ENCODE measurements around the gene ODF2. TPM values are rescaled to one million over a fixed set of nuclear protein-coding genes. Genes with fewer than 3 reads are reported as not detected.

The ODF2 gene
- total RNA-seq, 1 donor from 2014 or later = 40.7 TPM

GRCh38 chr9:128481561-128481960 lies 25.8 kb downstream of the ODF2 start:
- Mint-ChIP-seq H3K4me1 (ENCODE audit: low read depth, unreplicated experiment) (no peaks in the 10 kb centered on the region), H3K36me3 (ENCODE audit: unreplicated experiment) (peaks cover 4% of the 10 kb centered on the region), H3K9me3 (ENCODE audit: unreplicated experiment) (no peaks in the 10 kb centered on the region), H3K4me3 (ENCODE audit: unreplicated experiment) (no peak overlapping the region), H3K27ac (ENCODE audit: unreplicated experiment) (no peak overlapping the region), H3K27me3 (ENCODE audit: unreplicated experiment) (peaks cover 2% of the 10 kb centered on the region)
- DNase-seq = no peak
- TF ChIP-seq, protein P1, sequence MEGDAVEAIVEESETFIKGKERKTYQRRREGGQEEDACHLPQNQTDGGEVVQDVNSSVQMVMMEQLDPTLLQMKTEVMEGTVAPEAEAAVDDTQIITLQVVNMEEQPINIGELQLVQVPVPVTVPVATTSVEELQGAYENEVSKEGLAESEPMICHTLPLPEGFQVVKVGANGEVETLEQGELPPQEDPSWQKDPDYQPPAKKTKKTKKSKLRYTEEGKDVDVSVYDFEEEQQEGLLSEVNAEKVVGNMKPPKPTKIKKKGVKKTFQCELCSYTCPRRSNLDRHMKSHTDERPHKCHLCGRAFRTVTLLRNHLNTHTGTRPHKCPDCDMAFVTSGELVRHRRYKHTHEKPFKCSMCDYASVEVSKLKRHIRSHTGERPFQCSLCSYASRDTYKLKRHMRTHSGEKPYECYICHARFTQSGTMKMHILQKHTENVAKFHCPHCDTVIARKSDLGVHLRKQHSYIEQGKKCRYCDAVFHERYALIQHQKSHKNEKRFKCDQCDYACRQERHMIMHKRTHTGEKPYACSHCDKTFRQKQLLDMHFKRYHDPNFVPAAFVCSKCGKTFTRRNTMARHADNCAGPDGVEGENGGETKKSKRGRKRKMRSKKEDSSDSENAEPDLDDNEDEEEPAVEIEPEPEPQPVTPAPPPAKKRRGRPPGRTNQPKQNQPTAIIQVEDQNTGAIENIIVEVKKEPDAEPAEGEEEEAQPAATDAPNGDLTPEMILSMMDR (IDR thresholded peaks at IDR 0.05; ENCODE audit: partially characterized antibody, unreplicated experiment) = no peak

- TF ChIP-seq, protein P1 (IDR thresholded peaks at IDR 0.05; ENCODE audit: partially characterized antibody, unreplicated experiment) = no peak
- H3K36me3 Mint-ChIP-seq (ENCODE audit: unreplicated experiment) = peaks cover 7% of the 10 kb centered on the region
- DNase-seq = no peak
- H3K4me3 Mint-ChIP-seq (ENCODE audit: unreplicated experiment) = no peak overlapping the region
- peaks cover 2% of the 10 kb centered on the region for H3K27me3 Mint-ChIP-seq (ENCODE audit: unreplicated experiment)
- no peaks in the 10 kb centered on the region for H3K9me3 Mint-ChIP-seq (ENCODE audit: unreplicated experiment)
- H3K27ac Mint-ChIP-seq (ENCODE audit: unreplicated experiment) = no peak overlapping the region
- H3K4me1 Mint-ChIP-seq (ENCODE audit: low read depth, unreplicated experiment) = no peaks in the 10 kb centered on the region
Measured at GRCh38 chr9:128482186-128482585, 26.4 kb downstream of the ODF2 start.

DNA sequence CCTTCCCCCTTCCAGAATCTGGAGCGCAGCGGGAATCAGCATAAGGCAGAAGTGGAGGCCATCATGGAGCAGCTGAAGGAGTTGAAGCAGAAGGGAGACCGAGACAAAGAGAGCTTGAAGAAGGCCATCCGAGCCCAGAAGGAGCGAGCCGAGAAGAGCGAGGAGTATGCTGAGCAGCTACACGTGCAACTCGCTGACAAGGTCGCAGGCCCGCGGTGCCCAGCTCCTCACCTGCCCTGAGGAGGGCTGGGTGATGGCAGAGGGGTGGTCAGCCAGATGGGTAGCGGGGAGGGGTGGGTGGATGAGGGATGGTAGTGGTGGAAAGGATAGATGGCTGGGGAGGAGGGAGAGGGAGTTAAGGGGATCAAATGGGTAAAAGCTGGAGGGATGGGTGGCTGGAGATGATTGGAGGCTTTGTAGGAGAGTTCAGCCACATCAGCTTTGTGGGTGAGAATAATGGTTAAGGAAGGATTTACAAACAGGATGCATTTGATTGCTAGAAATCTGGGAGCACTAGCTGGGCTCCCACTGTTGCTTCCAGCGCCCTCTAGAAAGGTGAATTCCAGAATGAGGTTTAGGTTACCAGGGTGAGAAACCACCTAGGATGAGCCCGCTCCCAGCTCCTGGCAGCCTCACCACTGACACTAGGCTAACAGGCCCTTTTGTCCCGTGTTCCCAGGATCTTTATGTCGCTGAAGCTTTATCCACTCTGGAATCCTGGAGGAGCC lies 29.0 kb downstream of the ODF2 start:
- Mint-ChIP-seq H3K36me3 (ENCODE audit: unreplicated experiment) (peaks cover 9% of the 10 kb centered on the region), H3K27me3 (ENCODE audit: unreplicated experiment) (peaks cover 2% of the 10 kb centered on the region), H3K4me1 (ENCODE audit: low read depth, unreplicated experiment) (no peaks in the 10 kb centered on the region), H3K4me3 (ENCODE audit: unreplicated experiment) (no peak overlapping the region), H3K27ac (ENCODE audit: unreplicated experiment) (no peak overlapping the region), H3K9me3 (ENCODE audit: unreplicated experiment) (peaks cover 4% of the 10 kb centered on the region)
- TF ChIP-seq, protein P1 (IDR thresholded peaks at IDR 0.05; ENCODE audit: partially characterized antibody, unreplicated experiment) = no peak
- DNase-seq = no peak

GRCh38 chr9:128485414-128485855 lies 29.6 kb downstream of the ODF2 start:
- no peak overlapping the region for H3K27ac Mint-ChIP-seq (ENCODE audit: unreplicated experiment)
- TF ChIP-seq, protein P1 (IDR thresholded peaks at IDR 0.05; ENCODE audit: partially characterized antibody, unreplicated experiment) = no peak
- peaks cover 4% of the 10 kb centered on the region for H3K9me3 Mint-ChIP-seq (ENCODE audit: unreplicated experiment)
- H3K27me3 Mint-ChIP-seq (ENCODE audit: unreplicated experiment) = peaks cover 2% of the 10 kb centered on the region
- DNase-seq = no peak
- H3K36me3 Mint-ChIP-seq (ENCODE audit: unreplicated experiment) = peaks cover 9% of the 10 kb centered on the region
- H3K4me1 Mint-ChIP-seq (ENCODE audit: low read depth, unreplicated experiment) = no peaks in the 10 kb centered on the region
- H3K4me3 Mint-ChIP-seq (ENCODE audit: unreplicated experiment) = no peak overlapping the region

- peaks cover 9% of the 10 kb centered on the region for H3K36me3 Mint-ChIP-seq (ENCODE audit: unreplicated experiment)
- TF ChIP-seq, protein P1 (IDR thresholded peaks at IDR 0.05; ENCODE audit: partially characterized antibody, unreplicated experiment) = no peak
- no peak for DNase-seq
- H3K9me3 Mint-ChIP-seq (ENCODE audit: unreplicated experiment) = peaks cover 4% of the 10 kb centered on the region
- H3K4me3 Mint-ChIP-seq (ENCODE audit: unreplicated experiment) = no peak overlapping the region
- no peaks in the 10 kb centered on the region for H3K4me1 Mint-ChIP-seq (ENCODE audit: low read depth, unreplicated experiment)
- peaks cover 2% of the 10 kb centered on the region for H3K27me3 Mint-ChIP-seq (ENCODE audit: unreplicated experiment)
- H3K27ac Mint-ChIP-seq (ENCODE audit: unreplicated experiment) = no peak overlapping the region
Measured at GRCh38 chr9:128486201-128486600, 30.4 kb downstream of the ODF2 start.
